ENCODE results near the gene ZNF763.

DNA sequence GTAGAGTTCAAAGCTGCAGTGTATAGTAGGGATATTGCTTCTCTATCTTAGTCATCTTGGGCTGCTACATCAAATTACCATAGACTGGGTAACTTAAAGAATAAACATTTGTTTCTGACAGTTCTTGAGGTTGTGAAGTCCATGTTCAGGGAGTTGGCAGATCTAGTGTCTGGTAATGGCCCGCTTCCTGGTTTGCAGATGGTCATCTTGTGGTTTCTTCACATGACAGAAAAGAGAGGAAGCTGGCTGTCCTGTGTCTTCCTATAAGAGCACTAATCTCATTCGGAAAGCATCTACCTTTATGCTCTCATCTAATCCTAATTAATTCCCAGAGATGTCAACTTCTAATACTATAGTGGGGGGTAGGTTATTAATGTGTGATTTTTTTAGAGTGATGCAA is 6.2 kb downstream of the ZNF763 start:
- no peak for TF ChIP-seq ZNF565 (CRISPR knock-in tag; conservative IDR thresholded peaks at IDR 0.05; ENCODE audit: low read depth)
- no peak for TF ChIP-seq ZFP30 (CRISPR knock-in tag; IDR thresholded peaks at IDR 0.05)
- TF ChIP-seq TCF4 (CRISPR knock-in tag; IDR thresholded peaks at IDR 0.05; ENCODE audit: borderline replicate concordance): no peak

Data from SK-N-SH treated with all-trans-retinoic acid at 6 μM for 48 hours (cell line).